ENCODE data around the gene NELL1. TPM values are rescaled to one million over a fixed set of nuclear protein-coding genes. Genes with fewer than 3 reads are reported as not detected.

Gene NELL1
- total RNA-seq, 2 donors from 2014 or later = 1.8 to 10.3 TPM

DNA sequence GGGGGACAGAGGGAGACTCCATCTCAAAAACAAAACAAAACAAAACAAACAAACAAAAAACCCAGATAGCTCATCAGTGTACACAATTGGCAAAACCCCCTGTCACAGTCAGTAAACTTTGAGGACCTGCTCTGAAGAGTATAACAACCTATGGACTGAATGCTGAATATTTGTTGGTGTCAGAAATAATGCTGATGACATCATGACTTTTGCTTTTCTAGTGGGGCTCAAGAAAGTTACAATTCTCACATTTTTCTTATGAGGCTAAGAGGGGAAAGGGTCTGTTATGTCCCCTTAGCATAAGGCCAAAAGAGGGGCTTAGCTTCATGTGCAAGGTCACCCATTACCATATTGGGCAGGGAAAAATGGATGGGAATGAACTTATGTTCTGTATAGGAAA is 207.4 kb downstream of the NELL1 start:
- no peak for TF ChIP-seq POLR2A (IDR thresholded peaks at IDR 0.05)
- TF ChIP-seq POLR2AphosphoS5 (IDR thresholded peaks at IDR 0.05) = no peak
- TF ChIP-seq, protein P1, sequence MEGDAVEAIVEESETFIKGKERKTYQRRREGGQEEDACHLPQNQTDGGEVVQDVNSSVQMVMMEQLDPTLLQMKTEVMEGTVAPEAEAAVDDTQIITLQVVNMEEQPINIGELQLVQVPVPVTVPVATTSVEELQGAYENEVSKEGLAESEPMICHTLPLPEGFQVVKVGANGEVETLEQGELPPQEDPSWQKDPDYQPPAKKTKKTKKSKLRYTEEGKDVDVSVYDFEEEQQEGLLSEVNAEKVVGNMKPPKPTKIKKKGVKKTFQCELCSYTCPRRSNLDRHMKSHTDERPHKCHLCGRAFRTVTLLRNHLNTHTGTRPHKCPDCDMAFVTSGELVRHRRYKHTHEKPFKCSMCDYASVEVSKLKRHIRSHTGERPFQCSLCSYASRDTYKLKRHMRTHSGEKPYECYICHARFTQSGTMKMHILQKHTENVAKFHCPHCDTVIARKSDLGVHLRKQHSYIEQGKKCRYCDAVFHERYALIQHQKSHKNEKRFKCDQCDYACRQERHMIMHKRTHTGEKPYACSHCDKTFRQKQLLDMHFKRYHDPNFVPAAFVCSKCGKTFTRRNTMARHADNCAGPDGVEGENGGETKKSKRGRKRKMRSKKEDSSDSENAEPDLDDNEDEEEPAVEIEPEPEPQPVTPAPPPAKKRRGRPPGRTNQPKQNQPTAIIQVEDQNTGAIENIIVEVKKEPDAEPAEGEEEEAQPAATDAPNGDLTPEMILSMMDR (IDR thresholded peaks at IDR 0.05) = no peak
- DNase-seq (ENCODE audit: low spot score) = no peak
- Histone ChIP-seq H3K27ac (no peak overlapping the region), H3K4me3 (no peak overlapping the region), H3K27me3 (replicated peaks; ENCODE audit: insufficient read depth) (no peaks in the 10 kb centered on the region), H3K4me1 (replicated peaks) (no peaks in the 10 kb centered on the region), H3K9me3 (no peaks in the 10 kb centered on the region), H3K36me3 (no peaks in the 10 kb centered on the region)
- intact Hi-C loops (cut with DNase I) = no loop called here

DNA sequence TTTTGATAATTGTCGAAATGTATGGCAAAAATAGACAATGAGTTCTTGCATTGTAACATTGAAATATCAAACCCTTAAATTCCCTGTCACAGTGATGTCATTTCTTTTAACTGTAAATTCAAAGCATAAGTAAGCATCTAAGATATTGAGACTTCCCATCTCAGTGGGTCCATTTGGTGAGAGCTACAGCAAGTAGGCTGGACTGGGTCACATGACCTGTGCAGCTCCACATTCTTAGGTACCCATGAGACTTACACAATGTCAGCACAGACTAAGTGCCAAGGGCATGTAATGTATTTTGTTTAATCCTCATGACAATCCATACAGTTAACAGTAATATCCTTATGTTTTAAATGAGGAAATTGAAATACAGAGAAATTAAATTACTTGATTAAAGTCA is 210.7 kb downstream of the NELL1 start:
- 82% methylated on average over 1 of the region's 1 CpG for WGBS
- H3K27ac ChIP-seq = no peak overlapping the region
- TF ChIP-seq, protein P1 (IDR thresholded peaks at IDR 0.05) = no peak
- TF ChIP-seq POLR2AphosphoS5 (IDR thresholded peaks at IDR 0.05) (no peak), POLR2A (IDR thresholded peaks at IDR 0.05) (no peak)
- no peaks in the 10 kb centered on the region for H3K27me3 ChIP-seq (replicated peaks; ENCODE audit: insufficient read depth)
- H3K4me3 ChIP-seq = no peak overlapping the region
- no peak for DNase-seq (ENCODE audit: low spot score)
- intact Hi-C loops (cut with DNase I) = no loop called here
- no peaks in the 10 kb centered on the region for H3K4me1 ChIP-seq (replicated peaks)
- H3K9me3 ChIP-seq = no peaks in the 10 kb centered on the region
- H3K36me3 ChIP-seq = no peaks in the 10 kb centered on the region

DNA sequence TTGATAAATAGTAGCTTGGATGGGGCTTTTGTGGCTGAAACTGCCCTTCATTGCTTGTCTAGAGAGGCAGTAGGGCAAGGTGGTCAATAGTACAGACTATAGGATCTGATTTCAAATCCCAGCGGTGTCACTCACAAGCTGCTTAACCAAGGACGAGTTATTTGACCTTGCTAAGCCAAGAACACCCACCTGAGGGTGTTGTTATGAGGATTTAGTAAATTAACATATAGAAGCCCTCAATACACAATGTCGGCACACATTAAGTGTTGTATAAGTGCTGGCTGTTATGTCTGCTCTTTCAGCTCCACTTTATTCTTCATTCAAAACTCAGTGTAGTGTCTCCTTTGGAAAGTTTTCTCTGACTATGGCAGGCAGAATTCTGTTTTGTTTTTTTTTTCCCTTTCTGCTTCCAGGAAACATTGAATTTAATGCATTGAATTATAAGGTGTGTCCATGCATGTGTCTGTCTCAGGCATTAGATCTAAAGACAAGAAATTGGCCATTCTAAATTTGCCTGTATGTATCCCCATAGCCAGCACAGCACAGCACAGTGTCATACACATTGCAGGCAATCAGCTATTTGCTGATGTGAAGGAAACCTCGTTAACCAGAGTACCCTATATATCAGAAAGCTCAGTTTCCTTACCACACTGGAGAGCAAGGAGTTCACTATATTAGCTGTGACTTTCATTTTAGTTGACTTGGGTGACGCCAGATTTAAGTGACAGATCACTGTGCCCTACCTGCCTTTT is 212.1 kb downstream of the NELL1 start:
- Histone ChIP-seq H3K36me3 (no peaks in the 10 kb centered on the region), H3K9me3 (no peaks in the 10 kb centered on the region), H3K4me3 (no peak overlapping the region), H3K4me1 (replicated peaks) (no peaks in the 10 kb centered on the region), H3K27ac (no peak overlapping the region), H3K27me3 (replicated peaks; ENCODE audit: insufficient read depth) (no peaks in the 10 kb centered on the region)
- TF ChIP-seq POLR2A (IDR thresholded peaks at IDR 0.05) (no peak), POLR2AphosphoS5 (IDR thresholded peaks at IDR 0.05) (no peak)
- TF ChIP-seq, protein P1 (IDR thresholded peaks at IDR 0.05) = no peak
- intact Hi-C loops (cut with DNase I) = no loop called here
- no peak for DNase-seq (ENCODE audit: low spot score)
- WGBS = 59% methylated on average over 5 of the region's 5 CpGs

DNA sequence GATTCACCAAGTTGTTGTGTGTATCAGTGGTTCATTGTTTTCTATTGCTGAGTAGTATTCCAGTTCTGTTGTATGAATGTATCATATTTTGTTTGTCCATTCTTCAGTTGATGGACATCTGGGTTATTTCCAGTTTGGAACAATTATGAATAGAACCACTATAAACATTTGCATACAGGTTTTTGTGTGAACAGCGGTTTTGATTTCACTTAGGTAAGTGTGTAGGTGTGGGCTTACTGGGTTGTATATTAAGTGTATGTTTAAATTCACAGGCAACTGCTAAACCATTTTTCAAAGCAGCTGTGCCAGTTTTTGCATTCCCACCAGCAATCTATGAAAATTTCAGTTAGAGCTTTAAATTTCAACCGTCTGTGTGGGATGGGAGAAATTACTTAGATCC is 217.8 kb downstream of the NELL1 start:
- H3K9me3 ChIP-seq = no peaks in the 10 kb centered on the region
- H3K27me3 ChIP-seq (replicated peaks; ENCODE audit: insufficient read depth) = no peaks in the 10 kb centered on the region
- no peaks in the 10 kb centered on the region for H3K36me3 ChIP-seq
- no peak overlapping the region for H3K27ac ChIP-seq
- no peak for DNase-seq (ENCODE audit: low spot score)
- intact Hi-C loops (cut with DNase I) = no loop called here
- TF ChIP-seq POLR2AphosphoS5 (IDR thresholded peaks at IDR 0.05) = no peak
- no peak for TF ChIP-seq POLR2A (IDR thresholded peaks at IDR 0.05)
- TF ChIP-seq, protein P1 (IDR thresholded peaks at IDR 0.05) = no peak
- no peaks in the 10 kb centered on the region for H3K4me1 ChIP-seq (replicated peaks)
- H3K4me3 ChIP-seq = no peak overlapping the region
- WGBS = 69% methylated on average over 2 of the region's 2 CpGs

DNA sequence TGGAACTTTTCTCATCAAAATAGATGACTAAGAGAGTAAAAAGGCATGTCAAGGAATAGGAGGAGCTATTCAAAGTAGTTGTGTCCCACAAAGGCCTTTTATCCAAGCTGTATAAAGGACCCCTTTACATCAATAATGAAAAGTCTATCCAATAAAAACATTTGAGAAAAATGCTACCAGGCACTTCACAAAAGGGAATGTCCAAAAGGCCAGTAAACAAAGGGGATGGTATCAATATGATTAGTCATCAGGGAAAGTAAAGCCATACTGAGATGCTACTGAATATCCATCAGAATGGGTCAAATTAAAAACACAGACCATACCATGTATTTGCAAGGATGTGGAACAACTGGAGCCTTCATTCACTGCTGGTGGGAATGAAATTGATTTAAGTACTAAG is 224.9 kb downstream of the NELL1 start:
- no peaks in the 10 kb centered on the region for H3K9me3 ChIP-seq
- no peak overlapping the region for H3K4me3 ChIP-seq
- no peaks in the 10 kb centered on the region for H3K36me3 ChIP-seq

More for the DNA sequence above, 224.9 kb downstream of the NELL1 start:
- intact Hi-C loops (cut with DNase I) = no loop called here
- H3K4me1 ChIP-seq (replicated peaks) = no peaks in the 10 kb centered on the region
- no peak overlapping the region for H3K27ac ChIP-seq
- DNase-seq (ENCODE audit: low spot score) = no peak
- TF ChIP-seq POLR2A (IDR thresholded peaks at IDR 0.05) (no peak), POLR2AphosphoS5 (IDR thresholded peaks at IDR 0.05) (no peak)
- TF ChIP-seq, protein P1 (IDR thresholded peaks at IDR 0.05) = no peak
- H3K27me3 ChIP-seq (replicated peaks; ENCODE audit: insufficient read depth) = no peaks in the 10 kb centered on the region

Measured in prostate gland (tissue), 2 donors.